Naive thymus-derived CD8-positive, alpha-beta T cell (primary cell): ENCODE measurements around the gene CCDC175. TPM values are rescaled to one million over a fixed set of nuclear protein-coding genes. Genes with fewer than 3 reads are reported as not detected.
A peak's percentile ranks its signal among the peaks of the same experiment; 100 is the strongest.

ENCODE experiments used
- ATAC-seq, 2 donors: fragments of 150-1000 bp; cut with Tn5 transposase in 1 of 2; sonication (Bioruptor Pico), chemical (Tn5 transposase) in 1 of 2; 1 replicate in 1 of 2; 2 replicates in 1 of 2; pipeline ENCODE4 v1.10.0; 2021; ENCODE audit warnings: mild to moderate bottlenecking in 2 of 2, moderate library complexity in 2 of 2
- POLR2A ChIA-PET: fragments of 350-600 bp; sonication (Branson Sonifier 250); formaldehyde crosslinking; loops from one replicate; lab custom pipeline; 2021; ENCODE audit warnings: antibody characterized with exemption; lab: Charles Lee
- DNase-seq, 10 donors: peaks; one replicate each; pipeline versions ENCODE4 v3.0.0 to v3.0.0-alpha.2; 2020 to 2022
- H3K27ac Mint-ChIP-seq, 10 donors: one replicate each; pipeline ENCODE4 v1.8.0; 2020 to 2022; ENCODE audit warnings: mild to moderate bottlenecking in 10 of 10, mixed read lengths in 10 of 10, moderate library complexity in 4 of 10, inconsistent platforms in 1 of 10
- H3K27me3 Mint-ChIP-seq, 5 donors: one replicate each; pipeline ENCODE4 v1.8.0; 2021 to 2022; ENCODE audit warnings: mixed read lengths in 5 of 5
- H3K36me3 Mint-ChIP-seq, 3 donors: one replicate each; pipeline ENCODE4 v1.8.0; 2020 to 2022; ENCODE audit warnings: mixed read lengths in 3 of 3, mild to moderate bottlenecking in 2 of 3, inconsistent platforms in 1 of 3
- H3K4me1 Mint-ChIP-seq, 4 donors: one replicate each; pipeline ENCODE4 v1.8.0; 2021 to 2022; ENCODE audit warnings: mixed read lengths in 4 of 4
- H3K4me3 Mint-ChIP-seq, 10 donors: one replicate each; pipeline ENCODE4 v1.8.0; 2020 to 2022; ENCODE audit warnings: mild to moderate bottlenecking in 10 of 10, mixed read lengths in 10 of 10, moderate library complexity in 6 of 10, inconsistent platforms in 1 of 10
- H3K9me3 Mint-ChIP-seq, 9 donors: one replicate each; pipeline ENCODE4 v1.8.0; 2020 to 2022; ENCODE audit warnings: mixed read lengths in 9 of 9, mild to moderate bottlenecking in 3 of 9, inconsistent platforms in 1 of 9, moderate library complexity in 1 of 9
- polyA plus RNA-seq, 3 donors: library from polyadenylated mRNA; unstranded; fragments of 300-500 nt; fragmentation: Illumina TruSeq; gene quantifications; one replicate each; pipeline ENCODE4 v1.2.3, GENCODE V29; 2021
- total RNA-seq, 8 experiments: library from RNA in 2 of 8; stranded (reverse) in 2 of 8; gene quantifications; one replicate each; pipeline ENCODE4 v1.2.3 and lab custom pipeline; 2021 to 2026

Gene CCDC175
- total and polyA plus RNA-seq, 5 experiments from 2014 or later, result not detected

- peaks cover 0 to 42% (median 0%) of the 10 kb centered on the region in 3 donors for H3K36me3 Mint-ChIP-seq
- DNase-seq (no peak), ATAC-seq (no peak)
- peaks cover 4 to 17% (median 13%) of the 10 kb centered on the region in 4 donors for H3K4me1 Mint-ChIP-seq
- H3K27ac Mint-ChIP-seq, result no peak overlapping the region
- no peaks in the 10 kb centered on the region for H3K9me3 Mint-ChIP-seq
- H3K27me3 Mint-ChIP-seq, result no peaks in the 10 kb centered on the region
- POLR2A ChIA-PET, result no interaction called here
- no peak overlapping the region for H3K4me3 Mint-ChIP-seq
Measured at GRCh38 chr14:59474172-59474571, 102.4 kb downstream of the CCDC175 start.

GRCh38 chr14:59465316-59466135 is 111.1 kb downstream of the CCDC175 start, which contains the start of gene GPR135:
Gene GPR135, minus strand, starts transcription at chr14:59465380. Its CDS starts 154 bp downstream, at chr14:59465226.
- DNase-seq (peak in 9 of 10 donors; percentile 11 to 71 (median 48)), ATAC-seq (peak; percentile 58 to 64)
- H3K36me3 Mint-ChIP-seq, result no peaks in the 10 kb centered on the region
- no peaks in the 10 kb centered on the region for H3K9me3 Mint-ChIP-seq
- peaks cover 6 to 14% (median 10%) of the 10 kb centered on the region in 4 donors for H3K4me1 Mint-ChIP-seq
- peak within 1 kb of the TSS; percentile 82 to 94 (median 92) for H3K4me3 Mint-ChIP-seq
- H3K27me3 Mint-ChIP-seq, result peaks cover 0 to 4% (median 0%) of the 10 kb centered on the region in 5 donors
- H3K27ac Mint-ChIP-seq, result peak within 1 kb of the TSS; percentile 55 to 94 (median 83)
- POLR2A ChIA-PET, result interaction anchor here (0.8 to 3.1 kb wide), 2 partner anchors 18 to 784 kb away, joined by 3 to 20 read pairs; partner anchors contain the start of genes JKAMP, L3HYPDH and PPM1A

DNA sequence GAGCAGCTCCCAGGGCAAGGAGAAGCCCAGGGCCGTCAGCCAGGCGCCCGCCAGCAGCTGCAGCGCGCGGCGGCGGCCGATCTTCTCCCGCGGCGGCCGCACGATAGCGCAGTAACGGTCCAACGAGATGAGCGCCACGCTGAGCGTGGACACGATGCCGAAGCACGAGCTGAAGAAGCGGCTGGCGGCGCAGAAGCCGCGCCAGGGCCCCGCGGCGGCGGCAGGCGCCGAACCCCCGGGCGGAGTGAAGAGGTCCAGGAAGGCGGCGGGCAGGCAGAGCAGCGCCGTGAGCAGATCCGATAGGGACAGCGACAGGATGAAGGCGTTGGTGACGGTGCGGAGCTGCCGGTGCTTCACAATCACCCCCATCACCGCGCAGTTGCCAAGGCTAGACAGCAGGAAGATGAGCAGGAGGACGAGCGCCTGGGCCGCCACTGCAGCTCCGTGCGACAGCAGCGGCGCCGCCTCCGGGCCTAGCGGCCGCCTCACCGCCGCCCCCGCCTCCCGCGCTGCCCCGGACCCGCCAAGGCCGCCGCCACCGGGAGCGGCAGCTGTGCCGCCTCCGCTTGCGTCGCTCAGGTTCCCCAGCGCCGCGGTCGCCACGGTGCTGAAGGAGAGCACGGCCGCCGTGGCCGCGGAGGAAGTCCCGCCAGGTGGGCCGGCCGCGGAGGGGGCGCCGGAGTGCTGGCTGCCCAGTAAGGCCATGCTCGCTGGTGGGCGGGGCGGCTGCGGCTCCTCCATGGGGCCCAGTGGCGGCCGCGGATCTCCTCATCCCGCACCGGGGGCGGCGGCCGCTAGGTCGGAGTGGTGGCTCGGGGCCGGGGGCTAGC is 111.9 kb downstream of the CCDC175 start:
- Mint-ChIP-seq H3K4me3 (peak overlapping the region; percentile 82 to 94 (median 90)), H3K27me3 (peaks cover 0 to 7% (median 3%) of the 10 kb centered on the region in 5 donors), H3K9me3 (no peaks in the 10 kb centered on the region), H3K27ac (peak overlapping the region in 8 of 10 donors; percentile 28 to 94 (median 79)), H3K36me3 (no peaks in the 10 kb centered on the region), H3K4me1 (peaks cover 6 to 14% (median 10%) of the 10 kb centered on the region in 4 donors)
- ATAC-seq (peak; percentile 72), DNase-seq (peak; percentile 34 to 82 (median 50))
- POLR2A ChIA-PET, result interaction anchor here (0.8 to 3.1 kb wide), 3 partner anchors 19 to 784 kb away, joined by 3 to 20 read pairs (median 4); partner anchors contain the start of genes JKAMP, L3HYPDH and PPM1A

DNA sequence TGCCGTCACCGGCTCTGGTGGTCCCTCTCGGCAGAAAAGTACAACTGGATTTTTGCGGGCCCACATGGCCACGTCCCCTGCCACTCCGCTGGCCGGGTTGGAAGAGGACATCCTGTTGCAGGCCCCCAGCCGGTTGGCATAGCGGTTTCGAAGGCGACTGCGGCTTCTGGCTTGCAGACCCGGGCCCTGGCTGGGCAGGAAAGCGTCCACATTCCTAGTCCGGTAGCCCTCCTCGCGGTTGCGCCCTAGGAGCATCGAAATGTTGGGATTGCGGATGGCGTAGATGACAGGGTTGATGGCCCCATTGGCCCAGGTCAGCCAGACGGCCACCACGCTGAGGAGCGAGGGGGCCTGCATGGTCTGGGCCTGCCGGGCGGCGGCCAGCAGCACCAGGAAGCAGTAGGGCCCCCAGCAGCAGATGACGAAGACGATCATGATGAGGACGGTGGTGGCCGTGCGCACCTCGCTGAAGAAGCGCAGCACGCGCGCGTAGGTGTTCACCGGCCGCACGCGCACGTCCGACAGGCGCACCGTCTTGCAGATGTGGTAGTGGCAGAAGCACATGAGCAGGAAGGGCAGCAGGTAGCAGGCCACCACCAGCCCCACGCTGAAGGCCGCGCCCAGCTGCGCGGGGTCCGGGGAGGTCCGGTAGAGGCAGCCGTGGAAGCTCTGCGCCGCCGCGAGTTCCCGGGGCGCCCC is 112.7 kb downstream of the CCDC175 start:
- peak in 2 of 10 donors; percentile 18 to 23 for DNase-seq
- Mint-ChIP-seq H3K27me3 (peaks cover 0 to 11% (median 6%) of the 10 kb centered on the region in 5 donors), H3K4me1 (peaks cover 6 to 14% (median 10%) of the 10 kb centered on the region in 4 donors), H3K36me3 (no peaks in the 10 kb centered on the region), H3K4me3 (peak overlapping the region; percentile 82 to 94 (median 90)), H3K9me3 (no peaks in the 10 kb centered on the region), H3K27ac (peak overlapping the region in 6 of 10 donors; percentile 42 to 86 (median 69))
- peak in 1 of 2 donors; percentile 3 for ATAC-seq
- POLR2A ChIA-PET, result interaction anchor here (1.4 to 3.1 kb wide), 2 partner anchors 19 to 28 kb away, joined by 4 to 20 read pairs; partner anchors contain the start of genes JKAMP and L3HYPDH

DNA sequence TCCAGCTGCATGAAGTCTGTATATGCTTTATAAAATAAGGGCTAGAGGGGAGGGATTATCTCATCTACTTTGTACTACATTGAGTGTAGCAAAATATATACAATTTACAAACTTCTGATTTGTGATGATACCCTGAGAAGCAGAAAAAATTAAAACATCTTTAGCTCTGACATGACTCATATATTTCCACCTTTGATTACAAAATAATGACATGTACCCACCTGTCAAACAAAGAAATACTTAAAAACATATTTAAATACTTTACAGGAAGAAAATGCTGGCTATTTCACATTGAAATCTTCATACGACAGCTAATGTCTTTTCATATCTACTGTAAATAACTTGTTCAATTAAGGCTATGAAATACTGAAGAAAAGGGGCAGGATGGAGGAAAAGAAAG is 114.7 kb downstream of the CCDC175 start:
- Mint-ChIP-seq H3K4me1 (peaks cover 6 to 14% (median 10%) of the 10 kb centered on the region in 4 donors), H3K9me3 (peaks cover 0 to 5% (median 0%) of the 10 kb centered on the region in 9 donors), H3K27me3 (peaks cover 0 to 14% (median 11%) of the 10 kb centered on the region in 5 donors), H3K27ac (no peak overlapping the region), H3K4me3 (no peak overlapping the region), H3K36me3 (peaks cover 8 to 13% (median 12%) of the 10 kb centered on the region in 3 donors)
- ATAC-seq (no peak), DNase-seq (no peak)
- POLR2A ChIA-PET, result interaction anchor here (0.5 to 0.6 kb wide), 2 partner anchors 31 to 674 kb away, joined by 3 to 5 read pairs; no protein-coding TSS in a partner anchor

GRCh38 chr14:59460378-59460777 is 116.2 kb downstream of the CCDC175 start:
- H3K4me3 Mint-ChIP-seq, result no peak overlapping the region
- ATAC-seq (no peak), DNase-seq (no peak)
- peaks cover 2 to 9% (median 7%) of the 10 kb centered on the region in 4 donors for H3K4me1 Mint-ChIP-seq
- POLR2A ChIA-PET, result no interaction called here
- H3K27ac Mint-ChIP-seq, result no peak overlapping the region
- H3K9me3 Mint-ChIP-seq, result peaks cover 0 to 8% (median 0%) of the 10 kb centered on the region in 9 donors
- peaks cover 17 to 26% (median 25%) of the 10 kb centered on the region in 3 donors for H3K36me3 Mint-ChIP-seq
- H3K27me3 Mint-ChIP-seq, result peaks cover 0 to 14% (median 11%) of the 10 kb centered on the region in 5 donors

GRCh38 chr14:59458486-59458885 is 118.1 kb downstream of the CCDC175 start:
- Mint-ChIP-seq H3K36me3 (peaks cover 17 to 28% (median 26%) of the 10 kb centered on the region in 3 donors), H3K9me3 (peaks cover 0 to 8% (median 0%) of the 10 kb centered on the region in 9 donors), H3K4me3 (no peak overlapping the region), H3K4me1 (peaks cover 0 to 2% (median 1%) of the 10 kb centered on the region in 4 donors), H3K27me3 (peaks cover 0 to 14% (median 11%) of the 10 kb centered on the region in 5 donors), H3K27ac (no peak overlapping the region)
- POLR2A ChIA-PET, result no interaction called here
- DNase-seq (no peak), ATAC-seq (no peak)

GRCh38 chr14:59455411-59455810 is 121.2 kb downstream of the CCDC175 start:
- Mint-ChIP-seq H3K27ac (no peak overlapping the region), H3K4me3 (no peak overlapping the region), H3K9me3 (peaks cover 0 to 8% (median 0%) of the 10 kb centered on the region in 9 donors), H3K4me1 (no peaks in the 10 kb centered on the region), H3K36me3 (peaks cover 17 to 30% (median 27%) of the 10 kb centered on the region in 3 donors), H3K27me3 (peaks cover 0 to 14% (median 7%) of the 10 kb centered on the region in 5 donors)
- POLR2A ChIA-PET, result no interaction called here
- DNase-seq, result no peak
- ATAC-seq, result no peak

Other genes starting within 250 kb of the CCDC175 start
- gene GPR135, start 111.4 kb downstream of the CCDC175 start, total RNA-seq, result 1 to 10 TPM; 1.7 to 2.0 TPM
- gene GPR135, start 111.4 kb downstream of the CCDC175 start, polyA plus RNA-seq, result under 1 TPM in 1 of 3 donors, not detected in 2; 0.16 TPM
- 10 to 100 TPM; 41.5 to 44.4 TPM for gene L3HYPDH, start 92.4 kb downstream of the CCDC175 start, total RNA-seq
- gene L3HYPDH, start 92.4 kb downstream of the CCDC175 start, polyA plus RNA-seq, result 1 to 10 TPM; 1.8 to 2.5 (median 2.4) TPM
- gene JKAMP, start 92.3 kb downstream of the CCDC175 start, total RNA-seq, result 10 to 100 TPM; 21.9 to 26.2 TPM
- gene JKAMP, start 92.3 kb downstream of the CCDC175 start, polyA plus RNA-seq, result 10 to 100 TPM; 45.3 to 48.8 (median 46.0) TPM